OCI-LY1 (cell line): ENCODE results near the gene PER2.

ENCODE experiments used
- H2AFZ ChIP-seq: fragments of 200-600 bp; sonication (generic), shearing (Covaris generic); 2 replicates; pipeline ENCODE4 v1.6.0; 2014; ENCODE audit warnings: antibody characterized with exemption, mild to moderate bottlenecking, low read length
- H3F3A ChIP-seq: fragments of 200-600 bp; sonication (generic), shearing (Covaris generic); 2 replicates; pipeline ENCODE4 v1.6.0; 2014; ENCODE audit warnings: mild to moderate bottlenecking, antibody characterized with exemption, low read length, moderate library complexity; ENCODE audit not compliant: insufficient read depth
- H3K27ac ChIP-seq: fragments of 200-600 bp; sonication (generic); 2 replicates; pipeline ENCODE4 v1.5.1; 2014; ENCODE audit warnings: low read length, mixed run types, mild to moderate bottlenecking, low read depth; ENCODE audit not compliant: poor library complexity, severe bottlenecking
- H3K27me3 ChIP-seq: fragments of 200-600 bp; sonication (generic); 2 replicates; pipeline ENCODE4 v1.6.0; 2014; ENCODE audit warnings: antibody characterized with exemption, mild to moderate bottlenecking, low read length, moderate library complexity; ENCODE audit not compliant: insufficient read depth
- H3K36me3 ChIP-seq: fragments of 200-600 bp; sonication (generic); 2 replicates; pipeline ENCODE4 v1.6.1; 2014; ENCODE audit warnings: mild to moderate bottlenecking, antibody characterized with exemption, low read length, moderate library complexity, mixed read lengths; ENCODE audit not compliant: insufficient read depth
- H3K4me1 ChIP-seq: fragments of 200-600 bp; sonication (generic); 2 replicates; pipeline ENCODE4 v1.5.1; 2014; ENCODE audit warnings: mild to moderate bottlenecking, low read length, moderate library complexity; ENCODE audit not compliant: insufficient read depth, severe bottlenecking
- H3K4me2 ChIP-seq: fragments of 200-600 bp; sonication (generic), shearing (Covaris generic); 2 replicates; pipeline ENCODE4 v1.6.1; 2014; ENCODE audit warnings: low read length
- H3K4me3 ChIP-seq: fragments of 200-600 bp; sonication (generic); 2 replicates; pipeline ENCODE4 v1.5.1; 2014; ENCODE audit warnings: low read length, low read depth, mild to moderate bottlenecking, mixed read lengths; ENCODE audit not compliant: poor library complexity, severe bottlenecking
- H3K79me2 ChIP-seq: fragments of 200-600 bp; shearing (Covaris generic); 2 replicates; pipeline ENCODE4 v1.6.1; 2016; ENCODE audit warnings: mixed run types, low read length, mixed read lengths; ENCODE audit not compliant: insufficient read depth
- H3K9ac ChIP-seq: fragments of 200-600 bp; sonication (generic), shearing (Covaris generic); 2 replicates; pipeline ENCODE4 v1.6.1; 2014; ENCODE audit warnings: mild to moderate bottlenecking, low read length, mixed read lengths
- H3K9me2 ChIP-seq: fragments of 200-600 bp; sonication (generic), shearing (Covaris generic); 2 replicates; pipeline ENCODE4 v1.6.1; 2014; ENCODE audit warnings: low read depth, mild to moderate bottlenecking, low read length, mixed read lengths
- H3K9me3 ChIP-seq: fragments of 200-600 bp; shearing (Covaris generic); 2 replicates; pipeline ENCODE4 v1.6.1; 2014; ENCODE audit warnings: low read length, mixed read lengths
- H4K20me1 ChIP-seq: fragments of 200-600 bp; sonication (generic), shearing (Covaris generic); 2 replicates; pipeline ENCODE4 v1.6.0; 2016; ENCODE audit warnings: mild to moderate bottlenecking, low read length; ENCODE audit not compliant: insufficient read depth
- EZH2 ChIP-seq: fragments of 200-600 bp; sonication (generic), shearing (Covaris generic); IDR thresholded peaks from 2 replicates; pipeline ENCODE4 v1.8.0; 2017; ENCODE audit warnings: borderline replicate concordance, mixed run types, mild to moderate bottlenecking, antibody characterized with exemption, low read length, moderate library complexity, mixed read lengths
- TF ChIP-seq, protein P1 (sequence below): fragments of 200-600 bp; sonication (generic), shearing (Covaris generic); IDR thresholded peaks from 2 replicates; pipeline ENCODE4 v1.5.1; 2017; ENCODE audit warnings: mild to moderate bottlenecking, antibody characterized with exemption, low read length, moderate library complexity, mixed read lengths

PER2 gene

DNA sequence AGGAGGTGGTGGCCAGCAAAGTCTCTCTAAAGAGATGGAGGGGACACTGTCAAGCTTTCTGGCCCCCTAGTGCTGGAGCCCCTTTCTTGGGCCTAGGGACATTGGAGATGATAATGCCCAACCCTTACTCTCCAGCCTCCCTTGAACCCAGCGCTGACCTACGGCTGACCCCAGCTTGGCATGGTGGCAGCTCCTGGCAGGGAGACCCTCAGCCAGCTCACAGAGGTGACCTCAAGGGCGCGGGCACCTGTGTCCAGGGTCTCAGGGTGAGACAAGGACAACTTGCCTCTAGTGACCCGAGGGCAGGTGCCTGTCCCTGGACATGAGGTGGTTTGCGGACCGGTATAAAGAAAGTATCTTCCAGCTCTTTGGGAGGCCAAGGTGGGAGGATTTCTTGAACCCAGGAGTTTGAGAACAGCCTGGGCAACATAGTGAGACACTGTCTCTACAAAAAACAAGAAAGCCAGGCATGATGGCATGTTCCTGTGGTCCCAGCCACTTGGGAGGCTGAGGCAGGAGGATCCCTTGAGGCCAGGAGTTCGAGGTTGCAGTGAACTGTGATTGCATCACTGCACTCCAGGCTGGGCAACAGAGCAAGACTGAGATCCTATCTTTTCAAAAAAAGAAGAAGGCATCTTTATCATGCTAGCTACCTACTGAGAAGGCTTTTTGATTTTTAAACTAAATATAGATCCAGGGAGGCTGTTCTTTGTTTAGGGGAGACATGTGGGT lies 3.3 kb upstream of the PER2 start:
- peaks cover 28% of the 10 kb centered on the region for H3K4me1 ChIP-seq
- no peak overlapping the region for H3K4me3 ChIP-seq
- H3K9ac ChIP-seq: no peak overlapping the region
- no peak overlapping the region for H2AFZ ChIP-seq
- H3K27ac ChIP-seq: no peak overlapping the region
- no peaks in the 10 kb centered on the region for H3K9me2 ChIP-seq
- no peak overlapping the region for H3K4me2 ChIP-seq
- no peaks in the 10 kb centered on the region for H3K9me3 ChIP-seq
- H3K36me3 ChIP-seq: no peaks in the 10 kb centered on the region
- no peaks in the 10 kb centered on the region for H3F3A ChIP-seq
- TF ChIP-seq, protein P1, sequence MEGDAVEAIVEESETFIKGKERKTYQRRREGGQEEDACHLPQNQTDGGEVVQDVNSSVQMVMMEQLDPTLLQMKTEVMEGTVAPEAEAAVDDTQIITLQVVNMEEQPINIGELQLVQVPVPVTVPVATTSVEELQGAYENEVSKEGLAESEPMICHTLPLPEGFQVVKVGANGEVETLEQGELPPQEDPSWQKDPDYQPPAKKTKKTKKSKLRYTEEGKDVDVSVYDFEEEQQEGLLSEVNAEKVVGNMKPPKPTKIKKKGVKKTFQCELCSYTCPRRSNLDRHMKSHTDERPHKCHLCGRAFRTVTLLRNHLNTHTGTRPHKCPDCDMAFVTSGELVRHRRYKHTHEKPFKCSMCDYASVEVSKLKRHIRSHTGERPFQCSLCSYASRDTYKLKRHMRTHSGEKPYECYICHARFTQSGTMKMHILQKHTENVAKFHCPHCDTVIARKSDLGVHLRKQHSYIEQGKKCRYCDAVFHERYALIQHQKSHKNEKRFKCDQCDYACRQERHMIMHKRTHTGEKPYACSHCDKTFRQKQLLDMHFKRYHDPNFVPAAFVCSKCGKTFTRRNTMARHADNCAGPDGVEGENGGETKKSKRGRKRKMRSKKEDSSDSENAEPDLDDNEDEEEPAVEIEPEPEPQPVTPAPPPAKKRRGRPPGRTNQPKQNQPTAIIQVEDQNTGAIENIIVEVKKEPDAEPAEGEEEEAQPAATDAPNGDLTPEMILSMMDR: no peak
- TF ChIP-seq EZH2: no peak
- 0 out of 2 replicates have a peak, but pooled peaks cover 3% of the 10 kb centered on the region for H3K27me3 ChIP-seq
- no peaks in the 10 kb centered on the region for H4K20me1 ChIP-seq
- no peaks in the 10 kb centered on the region for H3K79me2 ChIP-seq

DNA sequence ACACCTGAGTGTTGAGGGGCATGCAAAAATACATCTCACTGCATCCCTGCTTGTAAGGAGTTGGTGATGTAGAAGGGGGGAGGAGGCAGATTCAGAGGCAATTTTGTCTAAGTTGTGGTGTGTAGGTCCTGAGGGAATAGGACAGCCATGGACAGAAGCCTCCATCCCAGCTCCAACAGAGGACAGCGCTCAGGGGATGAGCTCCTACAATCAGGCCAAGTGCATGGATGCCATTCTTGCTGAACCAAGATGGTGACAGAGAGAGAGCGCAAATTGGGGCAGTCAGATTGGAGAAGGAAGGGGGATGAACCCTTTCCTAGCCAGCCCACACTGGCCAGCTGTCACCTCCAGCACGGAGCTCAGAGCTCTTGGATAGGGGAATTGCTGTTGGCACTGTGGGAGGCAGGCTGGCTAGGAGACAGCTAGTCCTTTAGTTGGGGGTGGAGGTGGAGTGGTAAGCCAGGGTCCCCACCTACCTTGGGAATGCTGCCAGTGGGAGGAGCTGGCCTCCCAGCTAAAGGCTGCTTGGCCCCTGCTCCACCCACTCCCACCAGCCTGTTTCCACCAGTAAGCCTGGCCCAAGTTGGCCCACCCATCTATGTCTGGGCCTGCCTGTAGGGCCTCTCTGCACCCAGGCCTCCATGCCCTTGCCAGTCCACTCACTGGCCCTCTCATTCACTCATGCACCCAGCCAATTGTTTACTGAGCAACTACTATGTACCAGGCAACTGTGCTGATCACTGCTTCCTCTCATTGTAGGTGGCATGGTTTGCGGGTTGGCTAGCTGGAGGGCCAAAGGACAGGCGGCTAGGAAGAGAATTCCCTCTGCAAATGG lies 2.5 kb upstream of the PER2 start:
- H3K36me3 ChIP-seq: no peaks in the 10 kb centered on the region
- H4K20me1 ChIP-seq: no peaks in the 10 kb centered on the region
- H2AFZ ChIP-seq: no peak overlapping the region
- H3K4me1 ChIP-seq: peaks cover 30% of the 10 kb centered on the region
- no peak overlapping the region for H3K4me3 ChIP-seq
- H3K27ac ChIP-seq: no peak overlapping the region
- H3F3A ChIP-seq: no peaks in the 10 kb centered on the region
- no peak overlapping the region for H3K4me2 ChIP-seq
- H3K79me2 ChIP-seq: no peaks in the 10 kb centered on the region
- TF ChIP-seq, protein P1: no peak
- no peak for TF ChIP-seq EZH2
- no peak overlapping the region for H3K9ac ChIP-seq
- H3K9me2 ChIP-seq: no peaks in the 10 kb centered on the region
- H3K9me3 ChIP-seq: no peaks in the 10 kb centered on the region
- 0 out of 2 replicates have a peak, but pooled peaks cover 3% of the 10 kb centered on the region for H3K27me3 ChIP-seq

DNA sequence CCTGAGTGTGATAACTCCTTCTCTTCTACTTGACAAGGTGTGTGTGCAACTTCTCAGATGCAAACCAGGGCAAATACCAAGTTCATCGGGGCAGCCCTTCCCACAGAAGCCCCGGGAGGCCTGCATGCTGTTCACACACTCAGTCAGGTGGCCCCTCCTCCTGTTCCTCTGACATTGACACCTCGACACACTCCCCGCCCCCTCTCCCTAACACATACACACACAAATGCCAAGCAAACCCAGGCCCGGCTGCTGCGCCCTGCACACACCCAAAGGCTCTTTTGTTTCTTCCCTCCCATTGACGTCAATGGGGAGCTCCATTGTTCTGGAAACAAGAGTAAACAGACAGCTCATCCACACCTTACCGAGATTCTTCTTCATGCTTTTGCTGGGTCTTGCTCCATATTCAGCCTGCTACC lies 1.7 kb upstream of the PER2 start:
- Histone ChIP-seq H3K4me1 (peaks cover 30% of the 10 kb centered on the region), H3F3A (no peaks in the 10 kb centered on the region), H4K20me1 (no peaks in the 10 kb centered on the region), H3K9me2 (no peaks in the 10 kb centered on the region), H3K4me2 (peak overlapping the region; percentile 59), H3K9ac (peak overlapping the region; percentile 43), H3K36me3 (no peaks in the 10 kb centered on the region), H3K27ac (no peak overlapping the region), H3K9me3 (no peaks in the 10 kb centered on the region), H3K79me2 (no peaks in the 10 kb centered on the region), H3K27me3 (0 out of 2 replicates have a peak, but pooled peaks cover 3% of the 10 kb centered on the region), H3K4me3 (peak overlapping the region; percentile 74), H2AFZ (peak overlapping the region; percentile 11; the same call in 1 of the 2 replicates)
- TF ChIP-seq, protein P1: no peak
- TF ChIP-seq EZH2: no peak
